Large intestine (tissue), 12 donors: ENCODE results near the gene SUCO. TPM values are rescaled to one million over a fixed set of nuclear protein-coding genes. Genes with fewer than 3 reads are reported as not detected.

ENCODE experiments used
- DNase-seq, 2 donors: peaks; one replicate each; pipeline versions ENCODE4 v3.0.0 to v3.0.0-alpha.2; 2013
- H3K27ac ChIP-seq: one replicate; pipeline ENCODE4 v1.5.1; 2013; ENCODE audit warnings: low read length
- H3K27me3 ChIP-seq: 2 replicates; pipeline ENCODE4 v1.6.1; 2013; ENCODE audit warnings: low read length; ENCODE audit not compliant: control insufficient read depth, insufficient read depth
- H3K36me3 ChIP-seq: 2 replicates; pipeline ENCODE4 v1.6.1; 2013; ENCODE audit warnings: low read length; ENCODE audit not compliant: control insufficient read depth, insufficient read depth
- H3K4me1 ChIP-seq: one replicate; pipeline ENCODE4 v1.6.1; 2013; ENCODE audit warnings: low read length; ENCODE audit not compliant: control insufficient read depth, insufficient read depth
- H3K4me3 ChIP-seq: one replicate; pipeline ENCODE4 v1.5.1; 2013; ENCODE audit warnings: low read length
- H3K9me3 ChIP-seq: one replicate; pipeline ENCODE4 v1.6.1; 2013; ENCODE audit warnings: mild to moderate bottlenecking, low read depth, low read length, moderate library complexity; ENCODE audit not compliant: control insufficient read depth
- WGBS: methylation state at CpG from one replicate; pipeline ENCODE4 v1.1.5; 2013; ENCODE audit warnings: low lambda C conversion rate; ENCODE audit not compliant: insufficient coverage; 5-methylcytosine and 5-hydroxymethylcytosine counted together
- long read RNA-seq, 11 donors: transcript quantifications; one replicate each; lab custom pipeline, GENCODE V29; 2026
- polyA plus RNA-seq: library from polyadenylated mRNA; unstranded; fragments of 120-200 nt; gene quantifications from one replicate; pipeline ENCODE4 v1.2.1, GENCODE V29; 2013

The SUCO gene
- 44.0 TPM for polyA plus RNA-seq
- long read RNA-seq, donor 1, partial matches to known transcripts, result 5 of 6 reads
- long read RNA-seq, donor 1, other reads (novel, unspliced or antisense), result 0 of 6 reads
- long read RNA-seq, donor 2, partial matches to known transcripts, result 35 of 40 reads
- long read RNA-seq, donor 2, other reads (novel, unspliced or antisense), result 0 of 40 reads
- long read RNA-seq, donor 3, result 0 reads
- long read RNA-seq, donor 4, result 0 reads
- long read RNA-seq, donor 5, partial matches to known transcripts, result 0 of 1 reads
- long read RNA-seq, donor 5, other reads (novel, unspliced or antisense), result 0 of 1 reads
- long read RNA-seq, donor 6, partial matches to known transcripts, result 5 of 8 reads
- long read RNA-seq, donor 6, other reads (novel, unspliced or antisense), result 0 of 8 reads
- long read RNA-seq, donor 7, partial matches to known transcripts, result 0 of 1 reads
- long read RNA-seq, donor 7, other reads (novel, unspliced or antisense), result 0 of 1 reads
- long read RNA-seq, donor 8, partial matches to known transcripts, result 7 of 10 reads
- long read RNA-seq, donor 8, other reads (novel, unspliced or antisense), result 0 of 10 reads
- long read RNA-seq, donor 9, partial matches to known transcripts, result 9 of 10 reads
- long read RNA-seq, donor 9, other reads (novel, unspliced or antisense), result 0 of 10 reads
- long read RNA-seq, donor 10, partial matches to known transcripts, result 6 of 6 reads
- long read RNA-seq, donor 10, other reads (novel, unspliced or antisense), result 0 of 6 reads
- long read RNA-seq, donor 11, result 0 reads

GRCh38 chr1:172532700-172533512 is at the start of gene SUCO:
Gene SUCO, plus strand, starts transcription at chr1:172533150. Its CDS starts 286 bp downstream, at chr1:172533436.
- H3K4me1 ChIP-seq, result peaks cover 3% of the 10 kb centered on the region
- no CpG with 5 or more reads among the region's 74 CpGs for WGBS
- H3K4me3 ChIP-seq, result peak within 1 kb of the TSS; percentile 91
- peak; percentile 100 for DNase-seq
- H3K9me3 ChIP-seq, result no peaks in the 10 kb centered on the region
- no peaks in the 10 kb centered on the region for H3K36me3 ChIP-seq
- peak within 1 kb of the TSS; percentile 88 for H3K27ac ChIP-seq
- H3K27me3 ChIP-seq, result no peaks in the 10 kb centered on the region

- Histone ChIP-seq H3K27ac (no peak overlapping the region), H3K27me3 (no peaks in the 10 kb centered on the region), H3K4me3 (no peak overlapping the region), H3K36me3 (no peaks in the 10 kb centered on the region), H3K9me3 (no peaks in the 10 kb centered on the region), H3K4me1 (peaks cover 10% of the 10 kb centered on the region)
- DNase-seq, result no peak
Measured at GRCh38 chr1:172483448-172483847, 49.5 kb upstream of the SUCO start.

- Histone ChIP-seq H3K4me3 (no peak overlapping the region), H3K4me1 (peaks cover 10% of the 10 kb centered on the region), H3K27me3 (no peaks in the 10 kb centered on the region), H3K36me3 (no peaks in the 10 kb centered on the region), H3K27ac (no peak overlapping the region), H3K9me3 (no peaks in the 10 kb centered on the region)
- no peak for DNase-seq
Measured at GRCh38 chr1:172484252-172484651, 48.7 kb upstream of the SUCO start.

- no peak overlapping the region for H3K27ac ChIP-seq
- H3K36me3 ChIP-seq, result no peaks in the 10 kb centered on the region
- no peak for DNase-seq
- H3K4me3 ChIP-seq, result no peak overlapping the region
- peaks cover 10% of the 10 kb centered on the region for H3K4me1 ChIP-seq
- WGBS, result 93% methylated on average over 4 of the region's 5 CpGs
- no peaks in the 10 kb centered on the region for H3K27me3 ChIP-seq
- H3K9me3 ChIP-seq, result no peaks in the 10 kb centered on the region
Measured at GRCh38 chr1:172485626-172486025, 47.3 kb upstream of the SUCO start.

GRCh38 chr1:172486805-172487454 is 46.0 kb upstream of the SUCO start:
- peak in 1 of 2 donors; percentile 52 for DNase-seq
- no peaks in the 10 kb centered on the region for H3K27me3 ChIP-seq
- WGBS, result 100% methylated on average over 1 of the region's 3 CpGs
- no peaks in the 10 kb centered on the region for H3K9me3 ChIP-seq
- H3K27ac ChIP-seq, result peak overlapping the region; percentile 57
- peaks cover 14% of the 10 kb centered on the region for H3K4me1 ChIP-seq
- H3K4me3 ChIP-seq, result no peak overlapping the region
- H3K36me3 ChIP-seq, result no peaks in the 10 kb centered on the region

GRCh38 chr1:172487550-172487949 is 45.4 kb upstream of the SUCO start:
- peak in 1 of 2 donors; percentile 12 for DNase-seq
- WGBS, result no CpG with 5 or more reads among the region's 4 CpGs
- H3K4me1 ChIP-seq, result peaks cover 21% of the 10 kb centered on the region
- no peak overlapping the region for H3K4me3 ChIP-seq
- no peaks in the 10 kb centered on the region for H3K36me3 ChIP-seq
- H3K9me3 ChIP-seq, result no peaks in the 10 kb centered on the region
- no peak overlapping the region for H3K27ac ChIP-seq
- no peaks in the 10 kb centered on the region for H3K27me3 ChIP-seq

GRCh38 chr1:172488393-172488792 is 44.6 kb upstream of the SUCO start:
- no peaks in the 10 kb centered on the region for H3K36me3 ChIP-seq
- no peaks in the 10 kb centered on the region for H3K9me3 ChIP-seq
- peaks cover 21% of the 10 kb centered on the region for H3K4me1 ChIP-seq
- 50% methylated on average over 2 of the region's 3 CpGs for WGBS
- no peaks in the 10 kb centered on the region for H3K27me3 ChIP-seq
- peak overlapping the region; percentile 58 for H3K27ac ChIP-seq
- DNase-seq, result peak in 1 of 2 donors; percentile 64
- no peak overlapping the region for H3K4me3 ChIP-seq

- no peaks in the 10 kb centered on the region for H3K9me3 ChIP-seq
- peaks cover 30% of the 10 kb centered on the region for H3K4me1 ChIP-seq
- H3K36me3 ChIP-seq, result no peaks in the 10 kb centered on the region
- no peak for DNase-seq
- WGBS, result 50% methylated on average over 1 of the region's 3 CpGs
- H3K27me3 ChIP-seq, result no peaks in the 10 kb centered on the region
- H3K4me3 ChIP-seq, result no peak overlapping the region
- no peak overlapping the region for H3K27ac ChIP-seq
Measured at GRCh38 chr1:172489847-172490246, 43.1 kb upstream of the SUCO start.

GRCh38 chr1:172492421-172492820 is 40.5 kb upstream of the SUCO start:
- WGBS, result 25% methylated on average over 1 of the region's 1 CpG
- Histone ChIP-seq H3K4me1 (peaks cover 38% of the 10 kb centered on the region), H3K4me3 (no peak overlapping the region), H3K27ac (no peak overlapping the region), H3K9me3 (no peaks in the 10 kb centered on the region), H3K27me3 (no peaks in the 10 kb centered on the region), H3K36me3 (no peaks in the 10 kb centered on the region)
- peak in 1 of 2 donors; percentile 21 for DNase-seq

- Histone ChIP-seq H3K9me3 (no peaks in the 10 kb centered on the region), H3K27me3 (no peaks in the 10 kb centered on the region), H3K27ac (peak overlapping the region; percentile 4), H3K4me1 (peaks cover 33% of the 10 kb centered on the region), H3K4me3 (no peak overlapping the region), H3K36me3 (no peaks in the 10 kb centered on the region)
- DNase-seq, result peak in 1 of 2 donors; percentile 49
- no CpG with 5 or more reads among the region's 2 CpGs for WGBS
Measured at GRCh38 chr1:172494166-172494565, 38.8 kb upstream of the SUCO start.
